Liver (tissue), 9 donors: ENCODE measurements around the gene CAPN10. TPM values are rescaled to one million over a fixed set of nuclear protein-coding genes. Genes with fewer than 3 reads are reported as not detected.
"Not testable (repeated sequence)": the region's sequence is repeated elsewhere in the genome, so short reads cannot be mapped to it uniquely, and the experiment has no call there.

Experiments
- DNase-seq: peaks from one replicate; pipeline ENCODE4 v3.0.0-alpha.2; 2017; ENCODE audit warnings: low spot score
- H3K27ac ChIP-seq, 2 donors: one replicate each; pipeline ENCODE4 v1.7.0; 2013; ENCODE audit warnings: inconsistent platforms in 2 of 2, low read length in 2 of 2, control low read depth in 1 of 2, low read depth in 1 of 2, mild to moderate bottlenecking in 1 of 2
- H3K27me3 ChIP-seq, 4 donors: one replicate each; pipeline versions ENCODE4 v1.6.1 to v1.7.0; 2013; ENCODE audit warnings: low read length in 3 of 4, inconsistent platforms in 1 of 4, mild to moderate bottlenecking in 1 of 4, moderate library complexity in 1 of 4; ENCODE audit not compliant: control insufficient read depth in 4 of 4, insufficient read depth in 4 of 4
- H3K36me3 ChIP-seq, 4 donors: one replicate each; pipeline versions ENCODE4 v1.6.1 to v1.7.0; 2013; ENCODE audit warnings: low read length in 3 of 4, mild to moderate bottlenecking in 3 of 4, low read depth in 1 of 4, moderate library complexity in 1 of 4; ENCODE audit not compliant: control insufficient read depth in 4 of 4, insufficient read depth in 3 of 4
- H3K4me1 ChIP-seq, 4 donors: one replicate each; pipeline versions ENCODE4 v1.6.1 to v1.7.0; 2013; ENCODE audit warnings: low read length in 3 of 4, mild to moderate bottlenecking in 3 of 4, moderate library complexity in 1 of 4; ENCODE audit not compliant: control insufficient read depth in 4 of 4, insufficient read depth in 4 of 4
- H3K4me3 ChIP-seq, 3 donors: one replicate each; pipeline versions ENCODE4 v1.6.1 to v1.7.0; 2013; ENCODE audit warnings: low read length in 3 of 3, control low read depth in 1 of 3, low read depth in 1 of 3, mild to moderate bottlenecking in 1 of 3
- H3K9ac ChIP-seq, 2 donors: one replicate each; pipeline ENCODE4 v1.7.0; 2013; ENCODE audit warnings: low read length in 2 of 2, mild to moderate bottlenecking in 2 of 2, moderate library complexity in 2 of 2, control low read depth in 1 of 2, low read depth in 1 of 2
- H3K9me3 ChIP-seq, 4 donors: one replicate each; pipeline versions ENCODE4 v1.6.1 to v1.7.0; 2013; ENCODE audit warnings: low read length in 3 of 4; ENCODE audit not compliant: control insufficient read depth in 4 of 4
- CTCF ChIP-seq: fragments of 150-350 bp; IDR thresholded peaks from 2 replicates; pipeline ENCODE4 v1.5.1; 2017; ENCODE audit warnings: improper control_type of control experiment, low read depth, low read length; ENCODE audit not compliant: missing input control
- FOXA1 ChIP-seq: IDR thresholded peaks from 2 replicates; pipeline ENCODE4 v1.6.1; 2016; ENCODE audit warnings: antibody characterized with exemption
- FOXA2 ChIP-seq: IDR thresholded peaks from 2 replicates; pipeline ENCODE4 v1.6.1; 2016; ENCODE audit warnings: antibody characterized with exemption
- HNF4A ChIP-seq, 2 donors: conservative IDR thresholded peaks; 2 replicates each; pipeline ENCODE4 v1.6.1; 2016; ENCODE audit warnings: antibody characterized with exemption in 2 of 2, mild to moderate bottlenecking in 2 of 2
- RAD21 ChIP-seq, 2 donors: IDR thresholded peaks; 2 replicates each; pipeline ENCODE4 v1.6.1; 2016; ENCODE audit warnings: antibody characterized with exemption in 2 of 2, mild to moderate bottlenecking in 2 of 2
- TAF1 ChIP-seq: conservative IDR thresholded peaks from 2 replicates; pipeline ENCODE4 v1.6.1; 2016; ENCODE audit warnings: antibody characterized with exemption, mild to moderate bottlenecking
- WGBS: extraction: QIAGEN DNeasy Blood & Tissue Kit; methylation state at CpG from one replicate; pipeline ENCODE4 v1.1.7; 2013; 5-methylcytosine and 5-hydroxymethylcytosine counted together
- polyA plus RNA-seq, 2 donors: library from polyadenylated mRNA; stranded (reverse) in 1 of 2; unstranded in 1 of 2; fragments of 200-250 nt in 1 of 2; fragments of >200 nt in 1 of 2; fragmentation: Nextera tagmentation in 1 of 2; extraction: Ambion mirVana in 1 of 2; gene quantifications; one replicate each; pipeline versions ENCODE4 v1.2.1 to v1.2.3, GENCODE V29; 2013 to 2015
- total RNA-seq, 2 donors: library from RNA; depleted of rRNA; stranded (reverse); fragments of >200 nt; gene quantifications; one replicate each; pipeline ENCODE4 v1.2.3, GENCODE V29; 2014
- TF ChIP-seq, protein P1 (sequence below): IDR thresholded peaks from 2 replicates; pipeline ENCODE4 v1.6.1; 2016; ENCODE audit warnings: antibody characterized with exemption, mild to moderate bottlenecking
- donor health status: healthy.
- donor health status: healthy.
- donor health status: healthy.
- donor health status: healthy.
- donor health status: healthy.

The CAPN10 gene
- total and polyA plus RNA-seq, 4 donors, result 4.8 to 11.3 (median 6.5) TPM

GRCh38 chr2:240560480-240561324 lies 25.8 kb upstream of the CAPN10 start (continued):
- TF ChIP-seq CTCF (peak; percentile 42), RAD21 (IDR thresholded peaks at IDR 0.05) (peak; percentile 11 to 13)

DNA sequence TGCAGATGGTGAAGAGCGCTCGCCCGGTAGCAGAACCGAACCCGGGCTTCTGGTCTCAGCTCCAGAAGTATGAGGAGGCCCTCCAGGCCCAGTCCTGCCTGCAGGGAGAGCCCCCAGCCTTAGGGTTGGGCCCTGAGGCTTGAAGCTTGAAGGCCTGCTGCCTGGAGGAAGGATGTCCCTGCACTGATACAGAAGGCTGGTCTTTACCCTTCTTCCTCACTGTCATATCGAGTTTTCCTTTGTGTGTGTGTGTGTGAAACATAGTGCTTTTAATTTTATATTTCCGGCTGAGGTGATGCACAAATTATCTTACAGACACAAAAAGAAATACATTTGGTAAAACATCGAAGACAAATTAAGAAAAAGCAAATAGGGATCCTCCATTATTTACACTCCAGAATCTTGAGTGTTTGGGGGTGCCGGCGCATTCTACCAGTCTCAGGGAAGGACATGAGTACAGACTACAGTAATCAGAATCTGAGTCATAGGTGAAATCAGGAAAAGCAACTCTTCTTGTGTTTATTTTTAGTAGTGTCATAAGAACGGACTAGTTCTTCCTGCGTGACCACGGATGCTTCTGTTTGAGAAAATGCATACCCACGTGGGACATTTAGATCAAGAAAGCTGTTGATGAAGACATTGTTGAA lies 25.1 kb upstream of the CAPN10 start:
- no peak for TF ChIP-seq FOXA1
- no peak for TF ChIP-seq CTCF
- no peak for TF ChIP-seq HNF4A (conservative IDR thresholded peaks at IDR 0.05)
- TF ChIP-seq, protein P1, sequence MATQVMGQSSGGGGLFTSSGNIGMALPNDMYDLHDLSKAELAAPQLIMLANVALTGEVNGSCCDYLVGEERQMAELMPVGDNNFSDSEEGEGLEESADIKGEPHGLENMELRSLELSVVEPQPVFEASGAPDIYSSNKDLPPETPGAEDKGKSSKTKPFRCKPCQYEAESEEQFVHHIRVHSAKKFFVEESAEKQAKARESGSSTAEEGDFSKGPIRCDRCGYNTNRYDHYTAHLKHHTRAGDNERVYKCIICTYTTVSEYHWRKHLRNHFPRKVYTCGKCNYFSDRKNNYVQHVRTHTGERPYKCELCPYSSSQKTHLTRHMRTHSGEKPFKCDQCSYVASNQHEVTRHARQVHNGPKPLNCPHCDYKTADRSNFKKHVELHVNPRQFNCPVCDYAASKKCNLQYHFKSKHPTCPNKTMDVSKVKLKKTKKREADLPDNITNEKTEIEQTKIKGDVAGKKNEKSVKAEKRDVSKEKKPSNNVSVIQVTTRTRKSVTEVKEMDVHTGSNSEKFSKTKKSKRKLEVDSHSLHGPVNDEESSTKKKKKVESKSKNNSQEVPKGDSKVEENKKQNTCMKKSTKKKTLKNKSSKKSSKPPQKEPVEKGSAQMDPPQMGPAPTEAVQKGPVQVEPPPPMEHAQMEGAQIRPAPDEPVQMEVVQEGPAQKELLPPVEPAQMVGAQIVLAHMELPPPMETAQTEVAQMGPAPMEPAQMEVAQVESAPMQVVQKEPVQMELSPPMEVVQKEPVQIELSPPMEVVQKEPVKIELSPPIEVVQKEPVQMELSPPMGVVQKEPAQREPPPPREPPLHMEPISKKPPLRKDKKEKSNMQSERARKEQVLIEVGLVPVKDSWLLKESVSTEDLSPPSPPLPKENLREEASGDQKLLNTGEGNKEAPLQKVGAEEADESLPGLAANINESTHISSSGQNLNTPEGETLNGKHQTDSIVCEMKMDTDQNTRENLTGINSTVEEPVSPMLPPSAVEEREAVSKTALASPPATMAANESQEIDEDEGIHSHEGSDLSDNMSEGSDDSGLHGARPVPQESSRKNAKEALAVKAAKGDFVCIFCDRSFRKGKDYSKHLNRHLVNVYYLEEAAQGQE, result peak; percentile 58
- TF ChIP-seq TAF1, result peak; percentile 66
- TF ChIP-seq FOXA2, result no peak
- DNase-seq, result no peak
- Histone ChIP-seq H3K36me3 (no peaks in the 10 kb centered on the region), H3K9ac (peak overlapping the region in 1 of 2 donors; percentile 36), H3K27me3 (no peaks in the 10 kb centered on the region), H3K4me3 (peak overlapping the region; percentile 20 to 61 (median 52)), H3K9me3 (no peaks in the 10 kb centered on the region), H3K27ac (peak overlapping the region; percentile 99), H3K4me1 (peaks cover 19 to 48% (median 29%) of the 10 kb centered on the region in 4 donors)
- WGBS, result 28% methylated on average over 14 of the region's 14 CpGs

GRCh38 chr2:240563231-240563630 lies 23.3 kb upstream of the CAPN10 start:
- H3K36me3 ChIP-seq, H3K27ac ChIP-seq, H3K27me3 ChIP-seq, DNase-seq, H3K4me3 ChIP-seq, H3K9me3 ChIP-seq, H3K9ac ChIP-seq: not testable (repeated sequence)
- peaks cover 16 to 53% (median 41%) of the 10 kb centered on the region in 4 donors for H3K4me1 ChIP-seq
- 98% methylated on average over 17 of the region's 17 CpGs for WGBS
